ENCODE data around the gene CLTA.

GRCh38 chr9:36158917-36159316, 31.8 kb upstream of the CLTA start:
- TF ChIP-seq CTCF (IDR thresholded peaks at IDR 0.05) (no peak), POLR2A (IDR thresholded peaks at IDR 0.05) (no peak)
